Endothelial cell of umbilical vein (primary cell): ENCODE results near the gene SULF2. TPM values are rescaled to one million over a fixed set of nuclear protein-coding genes. Genes with fewer than 3 reads are reported as not detected.
"Not testable (repeated sequence)": the region's sequence is repeated elsewhere in the genome, so short reads cannot be mapped to it uniquely, and the experiment has no call there.

ENCODE experiments used
- BruUV-seq: library from RNA; stranded (reverse); fragments of 400-500 nt; replicated peaks from 2 replicates; lab custom pipeline; 2021; lab: Mats Ljungman, UMichigan
- CTCF ChIA-PET: fragments of 300-600, 350-600 bp; sonication (Branson Sonifier 250); formaldehyde crosslinking; loops from one replicate; lab custom pipeline; 2021; ENCODE audit warnings: antibody characterized with exemption, inconsistent platforms; lab: Charles Lee
- POLR2A ChIA-PET: fragments of 300-600, 350-600 bp; sonication (Branson Sonifier 250); formaldehyde crosslinking; loops from one replicate; lab custom pipeline; 2021; ENCODE audit warnings: antibody characterized with exemption, inconsistent platforms; lab: Charles Lee
- DNase-seq: peaks from one replicate; pipeline ENCODE4 v3.0.0-alpha.2; 2011; ENCODE audit warnings: low read depth, low spot score
- FAIRE-seq: peaks from 2 replicates; lab custom pipeline; 2011; peaks lifted over from hg19 to GRCh38; lab: Jason Lieb, UNC
- H2AFZ ChIP-seq: 2 replicates; pipeline ENCODE4 v1.6.0; 2012; ENCODE audit warnings: low read depth, low read length, control low read depth, inconsistent platforms
- H3K27ac ChIP-seq: 2 replicates; pipeline ENCODE4 v1.5.1; 2011; ENCODE audit warnings: low read depth, mild to moderate bottlenecking, control low read depth, low read length, moderate library complexity; ENCODE audit not compliant: insufficient read depth
- H3K27me3 ChIP-seq, 2 experiments: 2 replicates each; pipeline versions ENCODE4 v1.6.0 to v1.6.1; 2011; ENCODE audit warnings: low read length in 2 of 2, mixed read lengths in 1 of 2; ENCODE audit not compliant: control insufficient read depth in 2 of 2, insufficient read depth in 2 of 2
- H3K36me3 ChIP-seq, 2 experiments: 2 replicates in 1 of 2; 3 replicates in 1 of 2; pipeline ENCODE4 v1.5.1; 2011; ENCODE audit warnings: low read length in 2 of 2, mild to moderate bottlenecking in 1 of 2, moderate library complexity in 1 of 2; ENCODE audit not compliant: control insufficient read depth in 2 of 2, insufficient read depth in 2 of 2; ENCODE audit errors: extremely low read depth in 1 of 2
- H3K4me1 ChIP-seq: 3 replicates; pipeline ENCODE4 v1.5.1; 2011; ENCODE audit warnings: mild to moderate bottlenecking, low read length; ENCODE audit not compliant: control insufficient read depth, insufficient read depth; ENCODE audit errors: extremely low read depth
- H3K4me2 ChIP-seq: 2 replicates; pipeline ENCODE4 v1.6.1; 2011; ENCODE audit warnings: low read length, control low read depth, mixed read lengths; ENCODE audit not compliant: insufficient read depth
- H3K4me3 ChIP-seq, 3 experiments: fragments of 200-600 bp in 1 of 3; sonication (generic), shearing (Covaris generic) in 1 of 3; replicated peaks in 1 of 3; 2 replicates each; pipeline ENCODE4 v1.5.1; 2011 to 2016; ENCODE audit warnings: control low read depth in 3 of 3, low read length in 3 of 3, mild to moderate bottlenecking in 2 of 3, inconsistent platforms in 1 of 3, low read depth in 1 of 3, moderate library complexity in 1 of 3; ENCODE audit not compliant: insufficient read depth in 1 of 3
- H3K79me2 ChIP-seq: 2 replicates; pipeline ENCODE4 v1.6.0; 2012; ENCODE audit warnings: low read length, inconsistent platforms; ENCODE audit not compliant: control insufficient read depth, insufficient read depth
- H3K9ac ChIP-seq: replicated peaks from 2 replicates; pipeline ENCODE3; 2011; ENCODE audit warnings: low read length, control low read depth; ENCODE audit not compliant: insufficient read depth; ENCODE audit errors: extremely low read depth
- H3K9me1 ChIP-seq: replicated peaks from 3 replicates; pipeline ENCODE4 v1.6.0; 2011; ENCODE audit warnings: mild to moderate bottlenecking, low read length; ENCODE audit not compliant: control insufficient read depth, insufficient read depth; ENCODE audit errors: extremely low read depth
- H3K9me3 ChIP-seq: replicated peaks from 2 replicates; pipeline ENCODE4 v1.5.1; 2012; ENCODE audit warnings: low read length, inconsistent platforms; ENCODE audit not compliant: control insufficient read depth, insufficient read depth
- H4K20me1 ChIP-seq: replicated peaks from 2 replicates; pipeline ENCODE3; 2011; ENCODE audit warnings: mild to moderate bottlenecking, low read length; ENCODE audit not compliant: control insufficient read depth, insufficient read depth; ENCODE audit errors: extremely low read depth
- CTCF ChIP-seq, 2 donors: IDR thresholded peaks; 1 replicate in 1 of 2; 2 replicates in 1 of 2; pipeline ENCODE4 v1.5.1; 2011; ENCODE audit warnings: low read length in 2 of 2, mild to moderate bottlenecking in 2 of 2, moderate library complexity in 2 of 2, control low read depth in 1 of 2, inconsistent platforms in 1 of 2, low read depth in 1 of 2; ENCODE audit not compliant: insufficient read depth in 1 of 2; ENCODE audit errors: extremely low read depth in 1 of 2
- EZH2 ChIP-seq: IDR thresholded peaks from 2 replicates; pipeline ENCODE4 v1.6.1; 2012; ENCODE audit warnings: borderline replicate concordance, low read depth, mild to moderate bottlenecking, moderate library complexity, low read length, inconsistent platforms; ENCODE audit not compliant: severe bottlenecking
- FOS ChIP-seq: IDR thresholded peaks from 2 replicates; pipeline ENCODE4 v1.6.1; 2011; ENCODE audit warnings: mild to moderate bottlenecking, low read length, moderate library complexity, borderline replicate concordance; ENCODE audit not compliant: insufficient read depth
- GATA2 ChIP-seq: IDR thresholded peaks from 2 replicates; pipeline ENCODE4 v1.7.0; 2011; ENCODE audit warnings: low read depth, mild to moderate bottlenecking, moderate library complexity, mixed read lengths, low read length; ENCODE audit not compliant: insufficient read length, insufficient read depth
- JUN ChIP-seq: IDR thresholded peaks from 2 replicates; pipeline ENCODE4 v1.6.1; 2011; ENCODE audit warnings: borderline replicate concordance, low read depth; ENCODE audit not compliant: insufficient read length, insufficient read depth
- MAX ChIP-seq: IDR thresholded peaks from 2 replicates; pipeline ENCODE4 v1.6.1; 2011; ENCODE audit not compliant: insufficient read depth, insufficient read length
- MYC ChIP-seq: IDR thresholded peaks from one replicate; pipeline ENCODE4 v1.6.1; 2011; ENCODE audit warnings: mild to moderate bottlenecking, low read depth, low read length
- POLR2A ChIP-seq: IDR thresholded peaks from 2 replicates; pipeline ENCODE4 v1.6.1; 2012; ENCODE audit warnings: low read depth, mild to moderate bottlenecking, control low read depth, low read length
- POLR2AphosphoS5 ChIP-seq: IDR thresholded peaks from 2 replicates; pipeline ENCODE4 v1.6.1; 2012; ENCODE audit warnings: low read depth, mild to moderate bottlenecking, control low read depth, low read length, moderate library complexity; ENCODE audit not compliant: insufficient read depth
- dilution Hi-C: fragments of 300-500 bp; cut with MboI; formaldehyde crosslinking; loops from one replicate; pipeline ENCODE4 v1.15.0; 2019; ENCODE audit warnings: low sequenced_read_pairs; ENCODE audit not compliant: extremely low pct_ligation_motif_present
- intact Hi-C: fragments of 100-400 bp; cut with micrococcal nuclease; formaldehyde crosslinking; loops from one replicate; pipeline ENCODE4 v1.10.0; 2022
- polyA plus RNA-seq, 4 experiments: library from polyadenylated mRNA; depleted of rRNA in 3 of 4; stranded (reverse) in 3 of 4; unstranded in 1 of 4; fragments of >200 nt; gene quantifications; 2 replicates each; pipeline versions ENCODE4 v1.2.1 to v1.2.3, GENCODE V29; 2011 to 2012; ENCODE audit warnings: missing spikeins in 1 of 4
- total RNA-seq: library from RNA; stranded (reverse); gene quantifications from 2 replicates; pipeline ENCODE4 v1.2.3, GENCODE V29; 2021

Gene SULF2
- total and polyA plus RNA-seq, 2 donors (not counting 3 experiments of a cell fraction or from before 2014, with no cell fraction given) = 58.5 to 160 TPM

- FAIRE-seq, H2AFZ ChIP-seq, dilution Hi-C loops, H3K9ac ChIP-seq, H3K36me3 ChIP-seq, H3K9me1 ChIP-seq, H3K27me3 ChIP-seq, CTCF ChIA-PET, intact Hi-C loops, BruUV-seq, H3K27ac ChIP-seq, H4K20me1 ChIP-seq, H3K4me1 ChIP-seq, DNase-seq, H3K9me3 ChIP-seq, H3K79me2 ChIP-seq, H3K4me2 ChIP-seq, H3K4me3 ChIP-seq, POLR2A ChIA-PET: not testable (repeated sequence)
These were observed 19.0 kb upstream of the SULF2 start for GRCh38 chr20:47804224-47804825.

GRCh38 chr20:47802975-47803374, 17.7 kb upstream of the SULF2 start:
- H3K9me3 ChIP-seq = no peaks in the 10 kb centered on the region
- no peak overlapping the region for H3K4me3 ChIP-seq
- no TSS peak for BruUV-seq
- H3K27ac ChIP-seq = no peak overlapping the region
- H3K4me1 ChIP-seq = peaks cover 6% of the 10 kb centered on the region
- H3K27me3 ChIP-seq = peaks cover 2% of the 10 kb centered on the region in 2 experiments
- no peak overlapping the region for H3K9ac ChIP-seq
- dilution Hi-C loops = no loop called here
- CTCF ChIA-PET = no interaction called here
- TF ChIP-seq POLR2A (no peak), FOS (no peak), POLR2AphosphoS5 (no peak), JUN (no peak), MYC (no peak), EZH2 (no peak), GATA2 (no peak), CTCF (IDR thresholded peaks at IDR 0.05; ENCODE audit: extremely low read depth in 1 of 2, insufficient read depth in 1 of 2, low read depth in 1 of 2, low read length in 2 of 2) (no peak), MAX (no peak)
- no peak overlapping the region for H3K4me2 ChIP-seq
- H4K20me1 ChIP-seq = no peaks in the 10 kb centered on the region
- intact Hi-C loops = no loop called here
- H2AFZ ChIP-seq = no peak overlapping the region
- H3K79me2 ChIP-seq = no peaks in the 10 kb centered on the region
- DNase-seq (no peak), FAIRE-seq (no peak)
- no peaks in the 10 kb centered on the region for H3K36me3 ChIP-seq
- no peaks in the 10 kb centered on the region for H3K9me1 ChIP-seq
- POLR2A ChIA-PET = no interaction called here
